Progenitor cell of endocrine pancreas (in vitro differentiated cells): ENCODE measurements around the gene FAM180A. TPM values are rescaled to one million over a fixed set of nuclear protein-coding genes. Genes with fewer than 3 reads are reported as not detected.

Experiments
- DNase-seq: peaks from one replicate; pipeline ENCODE4 v3.0.0; 2021; ENCODE audit warnings: low spot score; ENCODE audit not compliant: unreplicated experiment
- H3K27ac Mint-ChIP-seq: 2 replicates; pipeline ENCODE4 v1.8.0; 2021; ENCODE audit warnings: mild to moderate bottlenecking, moderate library complexity, mixed read lengths
- H3K27me3 Mint-ChIP-seq: 2 replicates; pipeline ENCODE4 v1.8.0; 2021; ENCODE audit warnings: mixed read lengths
- H3K36me3 Mint-ChIP-seq: 2 replicates; pipeline ENCODE4 v1.8.0; 2022; ENCODE audit warnings: mixed read lengths; ENCODE audit not compliant: insufficient read depth
- H3K4me1 Mint-ChIP-seq: 2 replicates; pipeline ENCODE4 v1.8.0; 2021; ENCODE audit warnings: low read depth, mixed read lengths
- H3K4me3 Mint-ChIP-seq: 2 replicates; pipeline ENCODE4 v1.8.0; 2021; ENCODE audit warnings: low read depth, mild to moderate bottlenecking, moderate library complexity, mixed read lengths
- H3K9me3 Mint-ChIP-seq: 2 replicates; pipeline ENCODE4 v1.8.0; 2021; ENCODE audit warnings: low read depth, mixed read lengths
- CTCF ChIP-seq: fragments of 200-600 bp; sonication (generic); IDR thresholded peaks from one replicate; pipeline ENCODE4 v1.5.0; 2021; ENCODE audit warnings: antibody characterized with exemption, mild to moderate bottlenecking; ENCODE audit not compliant: unreplicated experiment
- total RNA-seq: library from RNA; stranded (reverse); gene quantifications from 2 replicates; pipeline ENCODE4 v1.2.1, GENCODE V29; 2021

Gene FAM180A
- total RNA-seq, 1 donor from 2014 or later, result not detected

GRCh38 chr7:135771961-135772638 lies 23.5 kb upstream of the FAM180A start:
- Mint-ChIP-seq H3K4me3 (no peak overlapping the region), H3K9me3 (no peaks in the 10 kb centered on the region), H3K27ac (no peak overlapping the region), H3K36me3 (no peaks in the 10 kb centered on the region), H3K4me1 (peaks cover 26% of the 10 kb centered on the region), H3K27me3 (peaks cover 4% of the 10 kb centered on the region)
- TF ChIP-seq CTCF, result no peak
- no peak for DNase-seq

GRCh38 chr7:135771051-135771450 lies 22.4 kb upstream of the FAM180A start:
- H3K4me1 Mint-ChIP-seq, result peaks cover 26% of the 10 kb centered on the region
- H3K27me3 Mint-ChIP-seq, result peaks cover 4% of the 10 kb centered on the region
- H3K9me3 Mint-ChIP-seq, result no peaks in the 10 kb centered on the region
- H3K27ac Mint-ChIP-seq, result no peak overlapping the region
- no peak overlapping the region for H3K4me3 Mint-ChIP-seq
- DNase-seq, result no peak
- TF ChIP-seq CTCF, result no peak
- no peaks in the 10 kb centered on the region for H3K36me3 Mint-ChIP-seq

- TF ChIP-seq CTCF, result no peak
- no peaks in the 10 kb centered on the region for H3K36me3 Mint-ChIP-seq
- H3K27me3 Mint-ChIP-seq, result peaks cover 8% of the 10 kb centered on the region
- H3K27ac Mint-ChIP-seq, result no peak overlapping the region
- peaks cover 29% of the 10 kb centered on the region for H3K4me1 Mint-ChIP-seq
- no peak for DNase-seq
- no peaks in the 10 kb centered on the region for H3K9me3 Mint-ChIP-seq
- no peak overlapping the region for H3K4me3 Mint-ChIP-seq
Measured at GRCh38 chr7:135770139-135770710, 21.6 kb upstream of the FAM180A start.

- Mint-ChIP-seq H3K27ac (no peak overlapping the region), H3K4me3 (no peak overlapping the region), H3K9me3 (no peaks in the 10 kb centered on the region), H3K36me3 (no peaks in the 10 kb centered on the region), H3K27me3 (peaks cover 8% of the 10 kb centered on the region), H3K4me1 (peaks cover 25% of the 10 kb centered on the region)
- no peak for TF ChIP-seq CTCF
- DNase-seq, result no peak
Measured at GRCh38 chr7:135769005-135769802, 20.6 kb upstream of the FAM180A start.

- Mint-ChIP-seq H3K9me3 (no peaks in the 10 kb centered on the region), H3K4me3 (no peak overlapping the region), H3K36me3 (no peaks in the 10 kb centered on the region), H3K4me1 (peaks cover 18% of the 10 kb centered on the region), H3K27me3 (peaks cover 8% of the 10 kb centered on the region), H3K27ac (no peak overlapping the region)
- no peak for DNase-seq
- no peak for TF ChIP-seq CTCF
Measured at GRCh38 chr7:135768467-135768866, 19.9 kb upstream of the FAM180A start.
